DND-41 (cell line): ENCODE results near the gene B3GNT7.

ENCODE experiments used
- ATAC-seq: fragments of 200-7000 bp; cut with Tn5 transposase; 3 replicates; pipeline ENCODE4 v1.9.1; 2021; ENCODE audit warnings: low read depth; ENCODE audit not compliant: insufficient read depth
- DNase-seq: peaks from one replicate; pipeline ENCODE4 v3.0.0-alpha.2; 2020
- H2AFZ ChIP-seq: 2 replicates; pipeline ENCODE4 v1.6.0; 2012; ENCODE audit warnings: low read depth, low read length
- H3K27ac ChIP-seq: 2 replicates; pipeline ENCODE4 v1.5.1; 2012; ENCODE audit warnings: low read length, inconsistent platforms
- H3K27me3 ChIP-seq: fragments of 200-600 bp; sonication (generic); 2 replicates; pipeline ENCODE4 v1.6.0; 2012; ENCODE audit warnings: low read length, mild to moderate bottlenecking, inconsistent platforms; ENCODE audit not compliant: insufficient read depth, poor library complexity
- H3K36me3 ChIP-seq: 2 replicates; pipeline ENCODE4 v1.5.1; 2012; ENCODE audit warnings: low read length, inconsistent platforms; ENCODE audit not compliant: insufficient read depth
- H3K4me1 ChIP-seq: 2 replicates; pipeline ENCODE4 v1.5.1; 2012; ENCODE audit warnings: mild to moderate bottlenecking, low read length; ENCODE audit not compliant: insufficient read depth
- H3K4me2 ChIP-seq: 2 replicates; pipeline ENCODE4 v1.6.0; 2012; ENCODE audit warnings: mild to moderate bottlenecking, moderate library complexity, low read length, inconsistent platforms; ENCODE audit not compliant: insufficient read depth
- H3K4me3 ChIP-seq, 2 experiments: fragments of 200-600 bp in 1 of 2; shearing (Covaris generic) in 1 of 2; 2 replicates each; pipeline ENCODE4 v1.5.1; 2012 to 2016; ENCODE audit warnings: inconsistent platforms in 2 of 2, low read length in 2 of 2, mild to moderate bottlenecking in 2 of 2, low read depth in 1 of 2, moderate library complexity in 1 of 2
- H3K79me2 ChIP-seq: 2 replicates; pipeline ENCODE4 v1.6.0; 2012; ENCODE audit warnings: low read length, inconsistent platforms; ENCODE audit not compliant: insufficient read depth
- H3K9ac ChIP-seq: 2 replicates; pipeline ENCODE4 v1.6.0; 2012; ENCODE audit warnings: low read depth, mild to moderate bottlenecking, inconsistent platforms, low read length, moderate library complexity
- H3K9me3 ChIP-seq: 2 replicates; pipeline ENCODE4 v1.5.1; 2012; ENCODE audit warnings: low read length, moderate library complexity, mild to moderate bottlenecking, inconsistent platforms; ENCODE audit not compliant: insufficient read depth, severe bottlenecking
- H4K20me1 ChIP-seq: 2 replicates; pipeline ENCODE4 v1.6.0; 2012; ENCODE audit warnings: low read length; ENCODE audit not compliant: insufficient read depth
- EZH2 ChIP-seq: IDR thresholded peaks from 3 replicates; pipeline ENCODE4 v1.6.1; 2012; ENCODE audit warnings: borderline replicate concordance, low read depth, mild to moderate bottlenecking, moderate library complexity, low read length, inconsistent platforms; ENCODE audit not compliant: severe bottlenecking
- TF ChIP-seq, protein P1 (sequence below): IDR thresholded peaks from 2 replicates; pipeline ENCODE4 v1.5.1; 2012; ENCODE audit warnings: borderline replicate concordance, low read length, moderate library complexity, mild to moderate bottlenecking; ENCODE audit not compliant: poor library complexity, severe bottlenecking; ENCODE audit errors: extremely low read depth

The B3GNT7 gene

DNA sequence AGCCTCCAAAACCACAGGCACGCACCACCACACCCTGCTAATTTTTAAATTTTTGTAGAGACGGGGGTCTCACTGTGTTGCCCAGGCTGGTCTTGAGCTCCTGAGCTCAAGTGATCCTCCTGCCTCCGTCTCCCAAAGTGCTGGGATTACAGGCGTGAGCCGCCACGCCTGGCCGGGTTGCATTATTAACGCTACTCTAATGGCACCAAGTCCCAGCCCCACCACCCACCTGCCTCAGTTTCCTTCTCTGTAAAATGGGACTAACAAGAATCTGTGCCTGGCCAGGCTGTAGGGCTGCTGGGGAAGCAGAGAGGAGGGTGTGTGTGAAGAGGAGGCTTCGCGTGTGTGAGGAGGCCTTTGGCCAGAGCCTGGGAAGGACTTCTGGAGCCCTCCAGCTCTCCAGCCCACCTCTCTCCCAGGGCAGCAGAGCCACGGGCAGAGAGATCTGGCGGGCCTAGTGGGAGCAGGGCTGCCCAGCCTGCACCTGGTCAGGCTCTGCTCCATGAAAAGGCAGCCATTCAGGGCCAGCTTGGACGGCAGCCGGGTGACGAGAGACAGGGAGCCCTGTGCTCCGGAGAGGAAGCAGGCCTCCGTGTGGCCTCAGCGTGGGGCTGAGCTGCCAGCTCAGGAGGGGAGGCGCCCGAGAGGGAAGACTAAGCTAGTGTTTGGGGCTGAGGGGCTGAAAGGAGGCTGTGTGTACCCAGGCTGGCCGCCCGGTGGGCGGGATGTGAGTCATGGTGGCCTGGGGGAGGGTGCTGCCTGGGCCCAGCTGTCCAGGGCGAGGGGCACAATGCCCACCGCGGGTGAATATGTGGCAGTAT lies 7.4 kb upstream of the B3GNT7 start:
- ATAC-seq (no peak), DNase-seq (no peak)
- no peaks in the 10 kb centered on the region; the same call in 1 of the 2 replicates for H4K20me1 ChIP-seq
- no peaks in the 10 kb centered on the region for H3K36me3 ChIP-seq
- H3K4me2 ChIP-seq, result no peak overlapping the region
- H3K27me3 ChIP-seq, result peaks cover 5% of the 10 kb centered on the region
- H2AFZ ChIP-seq, result no peak overlapping the region
- no peak overlapping the region for H3K4me3 ChIP-seq
- H3K27ac ChIP-seq, result no peak overlapping the region
- TF ChIP-seq, protein P1, sequence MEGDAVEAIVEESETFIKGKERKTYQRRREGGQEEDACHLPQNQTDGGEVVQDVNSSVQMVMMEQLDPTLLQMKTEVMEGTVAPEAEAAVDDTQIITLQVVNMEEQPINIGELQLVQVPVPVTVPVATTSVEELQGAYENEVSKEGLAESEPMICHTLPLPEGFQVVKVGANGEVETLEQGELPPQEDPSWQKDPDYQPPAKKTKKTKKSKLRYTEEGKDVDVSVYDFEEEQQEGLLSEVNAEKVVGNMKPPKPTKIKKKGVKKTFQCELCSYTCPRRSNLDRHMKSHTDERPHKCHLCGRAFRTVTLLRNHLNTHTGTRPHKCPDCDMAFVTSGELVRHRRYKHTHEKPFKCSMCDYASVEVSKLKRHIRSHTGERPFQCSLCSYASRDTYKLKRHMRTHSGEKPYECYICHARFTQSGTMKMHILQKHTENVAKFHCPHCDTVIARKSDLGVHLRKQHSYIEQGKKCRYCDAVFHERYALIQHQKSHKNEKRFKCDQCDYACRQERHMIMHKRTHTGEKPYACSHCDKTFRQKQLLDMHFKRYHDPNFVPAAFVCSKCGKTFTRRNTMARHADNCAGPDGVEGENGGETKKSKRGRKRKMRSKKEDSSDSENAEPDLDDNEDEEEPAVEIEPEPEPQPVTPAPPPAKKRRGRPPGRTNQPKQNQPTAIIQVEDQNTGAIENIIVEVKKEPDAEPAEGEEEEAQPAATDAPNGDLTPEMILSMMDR, result no peak
- TF ChIP-seq EZH2, result no peak
- H3K9ac ChIP-seq, result no peak overlapping the region
- H3K9me3 ChIP-seq, result peaks cover 4% of the 10 kb centered on the region
- no peaks in the 10 kb centered on the region for H3K4me1 ChIP-seq
- no peaks in the 10 kb centered on the region for H3K79me2 ChIP-seq

- Histone ChIP-seq H3K27ac (no peak overlapping the region), H3K4me3 (no peak overlapping the region), H3K4me1 (no peaks in the 10 kb centered on the region), H3K27me3 (peaks cover 5% of the 10 kb centered on the region), H4K20me1 (no peaks in the 10 kb centered on the region; the same call in 1 of the 2 replicates), H3K4me2 (no peak overlapping the region), H3K36me3 (no peaks in the 10 kb centered on the region), H3K9me3 (peaks cover 4% of the 10 kb centered on the region), H3K79me2 (no peaks in the 10 kb centered on the region), H3K9ac (no peak overlapping the region), H2AFZ (no peak overlapping the region)
- ATAC-seq (no peak), DNase-seq (no peak)
- TF ChIP-seq EZH2, result no peak
- TF ChIP-seq, protein P1, result no peak
Observed at GRCh38 chr2:231388725-231389346, 6.7 kb upstream of the B3GNT7 start.

- Histone ChIP-seq H3K4me2 (no peak overlapping the region), H3K27ac (no peak overlapping the region), H3K36me3 (no peaks in the 10 kb centered on the region), H3K27me3 (peaks cover 5% of the 10 kb centered on the region), H2AFZ (no peak overlapping the region), H4K20me1 (no peaks in the 10 kb centered on the region; the same call in 1 of the 2 replicates), H3K9me3 (no peaks in the 10 kb centered on the region), H3K79me2 (no peaks in the 10 kb centered on the region), H3K4me3 (no peak overlapping the region), H3K9ac (no peak overlapping the region), H3K4me1 (no peaks in the 10 kb centered on the region)
- DNase-seq (no peak), ATAC-seq (no peak)
- no peak for TF ChIP-seq EZH2
- TF ChIP-seq, protein P1, result no peak
Observed at GRCh38 chr2:231390667-231391066, 4.8 kb upstream of the B3GNT7 start.
